BLaER1 (cell line): ENCODE results near the gene MANSC4.

Experiments used
- H3K27ac ChIP-seq: shearing (Covaris generic); formaldehyde crosslinking; 2 replicates; pipeline ENCODE4 v1.8.1; 2022
- H3K27me3 ChIP-seq: shearing (Covaris generic); formaldehyde crosslinking; 2 replicates; pipeline ENCODE4 v1.8.1; 2022
- H3K36me3 ChIP-seq: shearing (Covaris generic); formaldehyde crosslinking; 2 replicates; pipeline ENCODE4 v1.8.1; 2022
- H3K4me1 ChIP-seq: shearing (Covaris generic); formaldehyde crosslinking; 2 replicates; pipeline ENCODE4 v1.8.1; 2022
- H3K4me2 ChIP-seq: shearing (Covaris generic); formaldehyde crosslinking; 2 replicates; pipeline ENCODE4 v1.8.1; 2022
- H3K4me3 ChIP-seq: shearing (Covaris generic); formaldehyde crosslinking; 2 replicates; pipeline ENCODE4 v1.8.1; 2022
- H3K9ac ChIP-seq: shearing (Covaris generic); formaldehyde crosslinking; 2 replicates; pipeline ENCODE4 v1.8.1; 2022
- H3K9me3 ChIP-seq: shearing (Covaris generic); formaldehyde crosslinking; 2 replicates; pipeline ENCODE4 v1.8.1; 2022
- H4K20me1 ChIP-seq: shearing (Covaris generic); formaldehyde crosslinking; 2 replicates; pipeline ENCODE4 v1.8.1; 2022
- Cebpa-rat ChIP-seq: shearing (Covaris generic); IDR thresholded peaks from 2 replicates; pipeline ENCODE4 v1.8.1; 2022

Gene MANSC4

DNA sequence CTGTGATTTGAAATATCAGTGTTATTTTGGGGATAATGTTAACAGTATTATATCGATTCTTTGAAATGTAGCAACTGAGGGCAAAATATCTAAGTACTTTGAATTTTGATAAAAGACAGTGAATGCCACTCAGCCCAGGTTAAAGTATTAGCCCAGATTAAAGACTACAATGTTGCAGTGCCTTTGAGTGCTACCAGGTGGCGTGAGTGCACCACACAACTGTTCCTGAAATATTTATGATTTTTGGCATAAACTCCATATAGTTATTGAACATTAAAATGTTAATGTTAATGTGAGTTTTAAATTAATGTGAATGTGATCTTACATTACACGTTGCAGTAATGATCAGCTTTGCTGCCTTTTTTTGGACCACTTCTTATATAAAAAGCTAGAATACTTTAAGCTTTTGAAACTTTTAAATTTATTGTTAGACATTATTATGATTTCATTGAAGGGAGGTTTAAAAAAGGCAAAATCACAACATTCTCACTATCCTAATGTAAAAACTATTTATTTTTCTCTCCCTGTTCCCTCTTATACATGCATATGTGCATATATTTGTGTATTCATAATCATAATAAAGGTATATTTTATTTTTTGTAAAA lies 46.9 kb downstream of the MANSC4 start:
- Histone ChIP-seq H3K27ac (no peak overlapping the region), H3K27me3 (no peaks in the 10 kb centered on the region), H3K9me3 (no peaks in the 10 kb centered on the region), H3K4me1 (no peaks in the 10 kb centered on the region), H3K4me2 (no peak overlapping the region), H3K9ac (no peak overlapping the region), H3K36me3 (peaks cover 76% of the 10 kb centered on the region), H3K4me3 (no peak overlapping the region), H4K20me1 (peaks cover 27% of the 10 kb centered on the region)
- no peak for TF ChIP-seq Cebpa-rat

DNA sequence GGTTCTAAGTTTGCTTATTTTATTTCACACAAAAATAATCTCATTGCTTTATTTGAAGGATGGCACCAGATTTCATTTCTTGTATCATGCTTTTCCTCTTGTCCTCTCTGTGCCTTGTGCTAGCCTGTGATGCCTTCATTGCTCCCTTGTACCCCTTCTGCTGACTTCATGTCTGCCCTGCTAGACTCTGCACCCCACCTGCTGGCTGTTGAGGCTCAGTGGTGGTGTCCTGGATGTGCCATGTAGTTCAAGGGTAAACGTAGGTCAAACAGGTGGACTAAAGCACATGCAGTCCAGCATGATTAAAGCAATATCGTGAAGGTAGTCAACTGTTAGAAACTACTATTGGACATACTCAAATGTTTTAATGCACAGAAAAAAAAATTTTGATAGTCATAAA lies 47.8 kb downstream of the MANSC4 start:
- no peak overlapping the region for H3K4me2 ChIP-seq
- H3K27me3 ChIP-seq, result no peaks in the 10 kb centered on the region
- H3K27ac ChIP-seq, result no peak overlapping the region
- no peaks in the 10 kb centered on the region for H3K9me3 ChIP-seq
- no peaks in the 10 kb centered on the region for H3K4me1 ChIP-seq
- no peak overlapping the region for H3K4me3 ChIP-seq
- TF ChIP-seq Cebpa-rat, result no peak
- peaks cover 76% of the 10 kb centered on the region for H3K36me3 ChIP-seq
- peaks cover 27% of the 10 kb centered on the region for H4K20me1 ChIP-seq
- H3K9ac ChIP-seq, result no peak overlapping the region

- Histone ChIP-seq H3K27me3 (no peaks in the 10 kb centered on the region), H3K9me3 (no peaks in the 10 kb centered on the region), H3K9ac (no peak overlapping the region), H3K4me1 (no peaks in the 10 kb centered on the region), H3K27ac (no peak overlapping the region), H3K4me3 (no peak overlapping the region), H3K4me2 (no peak overlapping the region), H3K36me3 (peaks cover 79% of the 10 kb centered on the region), H4K20me1 (peaks cover 27% of the 10 kb centered on the region)
- no peak for TF ChIP-seq Cebpa-rat
Observed at GRCh38 chr12:27730097-27730588, 49.9 kb downstream of the MANSC4 start.

DNA sequence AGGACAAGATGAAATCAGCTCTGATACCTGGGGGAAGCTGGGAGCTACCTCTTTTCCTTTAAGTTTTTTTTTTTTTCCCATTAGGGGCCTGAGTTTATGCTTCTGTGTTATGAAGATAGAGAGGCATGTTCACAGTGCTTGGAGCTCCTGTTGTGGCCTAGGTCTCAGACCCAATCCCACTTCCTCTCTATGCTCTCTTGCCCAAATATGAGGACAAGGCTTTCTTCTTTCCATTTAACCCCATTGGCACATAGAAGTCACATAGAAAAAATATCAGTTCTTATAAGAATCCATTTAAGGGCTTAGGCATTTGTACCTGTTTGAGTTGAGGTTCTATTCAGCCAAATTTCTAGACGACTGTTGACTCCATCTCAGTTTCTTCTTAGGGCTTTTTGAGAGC lies 56.8 kb downstream of the MANSC4 start:
- Histone ChIP-seq H3K36me3 (peaks cover 92% of the 10 kb centered on the region), H3K27me3 (no peaks in the 10 kb centered on the region), H3K4me2 (no peak overlapping the region), H3K9ac (no peak overlapping the region; the same call in 1 of the 2 replicates), H3K27ac (no peak overlapping the region), H3K4me1 (no peaks in the 10 kb centered on the region), H3K4me3 (no peak overlapping the region), H3K9me3 (no peaks in the 10 kb centered on the region), H4K20me1 (peaks cover 29% of the 10 kb centered on the region)
- TF ChIP-seq Cebpa-rat, result no peak
